Mesenchymal stem cell (in vitro differentiated cells and primary cell): ENCODE data around the gene CAMTA1.

ENCODE experiments used
- DNase-seq: peaks from one replicate; pipeline ENCODE4 v3.0.0-alpha.2; 2013
- H2AFZ ChIP-seq: one replicate; pipeline ENCODE4 v1.6.1; 2013; ENCODE audit warnings: low read depth, mild to moderate bottlenecking, control low read depth, inconsistent platforms, low read length, moderate library complexity
- H2AK5ac ChIP-seq: 2 replicates; pipeline ENCODE4 v1.6.1; 2013; ENCODE audit warnings: low read length, moderate library complexity, mild to moderate bottlenecking, inconsistent platforms; ENCODE audit not compliant: severe bottlenecking
- H2BK120ac ChIP-seq: one replicate; pipeline ENCODE4 v1.6.1; 2013; ENCODE audit warnings: low read depth, mild to moderate bottlenecking, inconsistent platforms, low read length, moderate library complexity
- H2BK12ac ChIP-seq, 2 experiments: one replicate each; pipeline ENCODE4 v1.6.1; 2013; ENCODE audit warnings: inconsistent platforms in 2 of 2, low read length in 2 of 2, mild to moderate bottlenecking in 2 of 2, moderate library complexity in 2 of 2, control low read depth in 1 of 2
- H2BK15ac ChIP-seq: one replicate; pipeline ENCODE4 v1.6.1; 2013; ENCODE audit warnings: mild to moderate bottlenecking, low read depth, inconsistent platforms; ENCODE audit not compliant: poor library complexity, severe bottlenecking
- H2BK5ac ChIP-seq: 2 replicates; pipeline ENCODE4 v1.6.1; 2013; ENCODE audit warnings: low read depth, mild to moderate bottlenecking, low read length, control low read depth, inconsistent platforms; ENCODE audit not compliant: poor library complexity, severe bottlenecking
- H3K14ac ChIP-seq, 2 experiments: one replicate each; pipeline ENCODE4 v1.6.1; 2013; ENCODE audit warnings: inconsistent platforms in 2 of 2, low read length in 2 of 2, control low read depth in 1 of 2, mild to moderate bottlenecking in 1 of 2, moderate library complexity in 1 of 2
- H3K18ac ChIP-seq, 2 experiments: one replicate each; pipeline ENCODE4 v1.6.1; 2013; ENCODE audit warnings: inconsistent platforms in 2 of 2, low read length in 2 of 2, control low read depth in 1 of 2, low read depth in 1 of 2, mild to moderate bottlenecking in 1 of 2
- H3K23ac ChIP-seq, 2 experiments: one replicate each; pipeline ENCODE4 v1.6.1; 2013; ENCODE audit warnings: inconsistent platforms in 2 of 2, low read length in 2 of 2, mild to moderate bottlenecking in 2 of 2, moderate library complexity in 2 of 2, control low read depth in 1 of 2
- H3K27ac ChIP-seq: 2 replicates; pipeline ENCODE4 v1.5.1; 2013; ENCODE audit warnings: mild to moderate bottlenecking, moderate library complexity, low read length, control low read depth, inconsistent platforms; ENCODE audit not compliant: poor library complexity, severe bottlenecking
- H3K27me3 ChIP-seq, 2 experiments: 2 replicates each; pipeline versions ENCODE4 v1.6.1 to v1.7.0; 2013; ENCODE audit warnings: low read length in 2 of 2, mild to moderate bottlenecking in 2 of 2, moderate library complexity in 2 of 2, control low read depth in 1 of 2, inconsistent platforms in 1 of 2; ENCODE audit not compliant: control insufficient read depth in 1 of 2, insufficient read depth in 1 of 2
- H3K36me3 ChIP-seq, 2 experiments: 2 replicates each; pipeline versions ENCODE4 v1.6.1 to v1.7.0; 2013; ENCODE audit warnings: low read length in 2 of 2, control low read depth in 1 of 2, inconsistent platforms in 1 of 2, low read depth in 1 of 2, mild to moderate bottlenecking in 1 of 2; ENCODE audit not compliant: insufficient read depth in 2 of 2, control insufficient read depth in 1 of 2
- H3K4ac ChIP-seq, 2 experiments: one replicate each; pipeline ENCODE4 v1.6.1; 2013; ENCODE audit warnings: inconsistent platforms in 2 of 2, low read length in 2 of 2, mild to moderate bottlenecking in 2 of 2, moderate library complexity in 2 of 2, control low read depth in 1 of 2, low read depth in 1 of 2
- H3K4me1 ChIP-seq: 2 replicates; pipeline ENCODE4 v1.6.1; 2013; ENCODE audit warnings: low read depth, low read length, control low read depth; ENCODE audit not compliant: control insufficient read depth, insufficient read depth
- H3K4me2 ChIP-seq: 2 replicates; pipeline ENCODE4 v1.6.1; 2013; ENCODE audit warnings: low read length, mild to moderate bottlenecking, inconsistent platforms; ENCODE audit not compliant: poor library complexity, severe bottlenecking
- H3K4me3 ChIP-seq, 2 experiments: 2 replicates each; pipeline versions ENCODE4 v1.5.1 to v1.7.0; 2013; ENCODE audit warnings: low read length in 2 of 2, mild to moderate bottlenecking in 2 of 2, control low read depth in 1 of 2, low read depth in 1 of 2; ENCODE audit not compliant: insufficient read depth in 1 of 2
- H3K79me1 ChIP-seq: replicated peaks from 2 replicates; pipeline ENCODE4 v1.6.1; 2013; ENCODE audit warnings: mild to moderate bottlenecking, control low read depth, low read length, inconsistent platforms; ENCODE audit not compliant: poor library complexity, severe bottlenecking
- H3K9ac ChIP-seq: 2 replicates; pipeline ENCODE4 v1.7.0; 2013; ENCODE audit warnings: mild to moderate bottlenecking, low read length, moderate library complexity
- H3K9me3 ChIP-seq: 2 replicates; pipeline ENCODE4 v1.7.0; 2013; ENCODE audit warnings: mild to moderate bottlenecking, low read length; ENCODE audit not compliant: control insufficient read depth
- H4K8ac ChIP-seq: one replicate; pipeline ENCODE4 v1.6.1; 2013; ENCODE audit warnings: inconsistent platforms, mild to moderate bottlenecking, low read length, moderate library complexity
- H4K91ac ChIP-seq: one replicate; pipeline ENCODE4 v1.6.1; 2013; ENCODE audit warnings: mild to moderate bottlenecking, low read length, inconsistent platforms
- WGBS: methylation state at CpG from one replicate; pipeline ENCODE4 v1.1.7; 2013; ENCODE audit warnings: mixed read lengths; 5-methylcytosine and 5-hydroxymethylcytosine counted together

CAMTA1 gene

DNA sequence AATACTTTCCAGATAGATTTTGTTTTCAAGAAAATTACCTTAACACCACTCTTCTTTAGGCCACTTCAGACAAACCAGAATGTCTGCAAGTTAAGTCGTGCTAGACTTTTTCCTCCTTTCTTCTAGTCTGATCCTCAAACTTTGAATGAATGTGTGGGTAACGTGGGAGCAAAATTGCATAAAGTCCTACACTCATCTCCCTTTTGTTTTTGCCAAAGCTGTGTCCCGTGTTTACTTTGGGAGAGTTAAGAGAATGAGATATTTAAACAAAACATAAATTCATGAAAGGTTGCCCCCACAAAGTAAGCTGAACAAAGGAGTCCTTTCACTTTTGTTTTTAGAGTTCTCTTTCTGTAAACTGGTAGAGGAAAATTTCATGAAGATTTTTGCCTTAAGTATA, 969.0 kb downstream of the CAMTA1 start:
- no peak overlapping the region for H3K4me2 ChIP-seq
- no peaks in the 10 kb centered on the region for H3K36me3 ChIP-seq
- no peak overlapping the region for H2AFZ ChIP-seq
- H3K27ac ChIP-seq, result no peak overlapping the region
- H3K18ac ChIP-seq, result no peak overlapping the region
- H2BK5ac ChIP-seq, result no peak overlapping the region
- peaks cover 3% of the 10 kb centered on the region for H3K4me1 ChIP-seq
- no peak overlapping the region for H3K23ac ChIP-seq
- no peak overlapping the region for H2BK120ac ChIP-seq
- H3K4me3 ChIP-seq, result no peak overlapping the region
- H3K27me3 ChIP-seq, result peaks cover 0 to 17% of the 10 kb centered on the region in 2 experiments
- H3K14ac ChIP-seq, result no peak overlapping the region
- no peak overlapping the region for H2BK12ac ChIP-seq
- H4K8ac ChIP-seq, result no peak overlapping the region
- no peaks in the 10 kb centered on the region for H3K9me3 ChIP-seq
- H2BK15ac ChIP-seq, result no peak overlapping the region
- H2AK5ac ChIP-seq, result no peak overlapping the region
- no peaks in the 10 kb centered on the region for H3K79me1 ChIP-seq
- no peak for DNase-seq
- WGBS, result no CpG with 5 or more reads among the region's 3 CpGs
- no peak overlapping the region for H3K9ac ChIP-seq
- H3K4ac ChIP-seq, result no peak overlapping the region
- no peak overlapping the region for H4K91ac ChIP-seq

DNA sequence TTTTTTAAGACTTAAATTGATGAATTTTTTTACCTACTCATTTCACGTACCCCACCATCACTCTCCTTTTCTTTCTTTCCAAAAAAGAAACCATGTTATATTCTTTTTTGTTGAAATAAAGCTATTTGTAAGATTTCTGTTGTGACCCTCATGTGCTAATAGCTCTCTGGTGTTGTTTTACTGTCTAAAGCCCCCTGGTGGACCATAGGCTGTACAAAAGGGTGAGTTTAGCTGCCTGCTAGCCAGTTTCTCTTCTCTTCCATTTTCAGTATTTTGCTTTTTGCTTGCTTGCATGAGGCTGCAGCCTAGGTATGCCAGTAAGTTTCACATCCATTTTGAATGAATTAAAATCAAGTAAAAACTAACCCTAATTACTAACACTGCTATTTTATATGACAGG, 970.2 kb downstream of the CAMTA1 start:
- Histone ChIP-seq H3K9ac (no peak overlapping the region), H3K27ac (no peak overlapping the region), H2BK15ac (no peak overlapping the region), H2BK12ac (no peak overlapping the region), H4K91ac (no peak overlapping the region), H3K18ac (no peak overlapping the region), H3K14ac (no peak overlapping the region), H3K4me2 (no peak overlapping the region), H2AFZ (no peak overlapping the region), H3K4me3 (no peak overlapping the region), H2BK5ac (no peak overlapping the region), H3K79me1 (no peaks in the 10 kb centered on the region), H2AK5ac (no peak overlapping the region), H3K9me3 (no peaks in the 10 kb centered on the region), H3K36me3 (no peaks in the 10 kb centered on the region), H3K27me3 (peaks cover 0 to 14% of the 10 kb centered on the region in 2 experiments), H2BK120ac (no peak overlapping the region), H4K8ac (no peak overlapping the region), H3K23ac (no peak overlapping the region), H3K4ac (no peak overlapping the region), H3K4me1 (peaks cover 3% of the 10 kb centered on the region)
- no CpG with 5 or more reads among the region's 1 CpG for WGBS
- peak; percentile 41 for DNase-seq

DNA sequence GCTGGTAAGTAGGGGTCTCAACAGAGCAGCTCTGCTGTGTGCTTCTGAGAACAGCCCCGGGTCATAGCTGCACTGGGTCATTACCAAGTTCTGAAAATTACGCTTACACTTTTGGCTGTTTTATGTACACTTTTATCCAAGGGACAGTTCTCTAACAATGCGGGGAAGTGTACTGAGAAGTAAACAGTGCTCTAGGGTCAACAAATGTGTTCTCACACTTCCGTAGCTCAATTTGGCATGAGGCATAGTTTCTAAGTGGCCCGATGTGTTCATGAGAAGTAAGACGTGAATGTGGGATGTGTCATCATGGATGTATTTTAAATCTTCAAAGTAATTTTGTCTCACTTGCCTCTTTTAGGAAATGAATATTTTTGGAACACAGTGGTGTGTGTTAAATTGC, 975.0 kb downstream of the CAMTA1 start:
- Histone ChIP-seq H3K23ac (no peak overlapping the region), H3K4me2 (no peak overlapping the region), H3K18ac (no peak overlapping the region), H3K14ac (no peak overlapping the region), H3K4ac (no peak overlapping the region), H2AFZ (no peak overlapping the region), H3K9me3 (no peaks in the 10 kb centered on the region), H4K91ac (no peak overlapping the region), H3K27me3 (no peaks in the 10 kb centered on the region), H2BK5ac (peak overlapping the region; percentile 46), H3K27ac (no peak overlapping the region), H2BK12ac (no peak overlapping the region), H3K79me1 (no peaks in the 10 kb centered on the region), H2BK15ac (no peak overlapping the region), H2AK5ac (no peak overlapping the region), H3K4me1 (peaks cover 3% of the 10 kb centered on the region), H2BK120ac (no peak overlapping the region), H4K8ac (no peak overlapping the region), H3K9ac (no peak overlapping the region), H3K4me3 (no peak overlapping the region), H3K36me3 (no peaks in the 10 kb centered on the region)
- peak; percentile 47 for DNase-seq
- WGBS, result 68% methylated on average over 6 of the region's 6 CpGs

DNA sequence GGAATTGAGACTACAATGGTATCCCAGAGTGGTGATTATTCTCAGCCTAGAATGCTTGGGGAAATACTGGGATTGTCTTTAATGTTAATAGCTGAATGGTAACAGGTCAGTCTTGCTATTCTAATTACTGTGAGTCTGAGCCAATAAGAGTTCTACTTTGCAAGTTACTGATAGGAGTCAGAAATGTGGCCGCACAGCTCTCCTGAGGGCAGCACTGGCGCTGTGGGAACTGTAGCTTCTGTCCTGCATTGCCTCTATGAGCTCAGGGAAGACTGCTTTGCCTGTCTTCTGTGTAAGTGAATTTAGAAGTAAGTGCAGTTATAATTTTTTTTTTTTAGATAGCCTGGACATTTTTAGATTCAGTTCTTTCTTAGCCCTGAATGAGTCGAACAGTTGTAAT, 975.8 kb downstream of the CAMTA1 start:
- Histone ChIP-seq H2BK12ac (no peak overlapping the region), H2BK5ac (no peak overlapping the region), H2BK15ac (no peak overlapping the region), H3K27me3 (no peaks in the 10 kb centered on the region), H3K4ac (no peak overlapping the region), H2AFZ (no peak overlapping the region), H2BK120ac (no peak overlapping the region), H3K9me3 (no peaks in the 10 kb centered on the region), H3K18ac (no peak overlapping the region), H4K91ac (no peak overlapping the region), H3K79me1 (no peaks in the 10 kb centered on the region), H3K27ac (no peak overlapping the region), H3K14ac (no peak overlapping the region), H3K4me1 (peaks cover 3% of the 10 kb centered on the region), H4K8ac (no peak overlapping the region), H3K23ac (no peak overlapping the region), H3K4me2 (no peak overlapping the region), H3K36me3 (no peaks in the 10 kb centered on the region), H3K9ac (no peak overlapping the region), H3K4me3 (no peak overlapping the region), H2AK5ac (no peak overlapping the region)
- no peak for DNase-seq
- WGBS, result 88% methylated on average over 2 of the region's 3 CpGs
